Breast epithelium (tissue), 3 donors: Measurements from ENCODE around the gene KHNYN.

ENCODE experiments used
- POLR2A ChIP-seq: fragments of 450-650 bp; IDR thresholded peaks from one replicate; pipeline ENCODE4 v1.6.1; 2016; ENCODE audit warnings: antibody characterized with exemption, mild to moderate bottlenecking, moderate library complexity
- POLR2AphosphoS5 ChIP-seq, 3 donors: sonication (generic); formaldehyde crosslinking; IDR thresholded peaks; one replicate each; pipeline ENCODE4 v1.6.1; 2017; ENCODE audit warnings: antibody characterized with exemption in 3 of 3
- TF ChIP-seq, protein P1 (sequence below), 3 donors: fragments of 450-650 bp; IDR thresholded peaks; one replicate each; pipeline ENCODE4 v1.5.1; 2016 to 2017; ENCODE audit warnings: antibody characterized with exemption in 3 of 3, mild to moderate bottlenecking in 3 of 3, moderate library complexity in 3 of 3

DNA sequence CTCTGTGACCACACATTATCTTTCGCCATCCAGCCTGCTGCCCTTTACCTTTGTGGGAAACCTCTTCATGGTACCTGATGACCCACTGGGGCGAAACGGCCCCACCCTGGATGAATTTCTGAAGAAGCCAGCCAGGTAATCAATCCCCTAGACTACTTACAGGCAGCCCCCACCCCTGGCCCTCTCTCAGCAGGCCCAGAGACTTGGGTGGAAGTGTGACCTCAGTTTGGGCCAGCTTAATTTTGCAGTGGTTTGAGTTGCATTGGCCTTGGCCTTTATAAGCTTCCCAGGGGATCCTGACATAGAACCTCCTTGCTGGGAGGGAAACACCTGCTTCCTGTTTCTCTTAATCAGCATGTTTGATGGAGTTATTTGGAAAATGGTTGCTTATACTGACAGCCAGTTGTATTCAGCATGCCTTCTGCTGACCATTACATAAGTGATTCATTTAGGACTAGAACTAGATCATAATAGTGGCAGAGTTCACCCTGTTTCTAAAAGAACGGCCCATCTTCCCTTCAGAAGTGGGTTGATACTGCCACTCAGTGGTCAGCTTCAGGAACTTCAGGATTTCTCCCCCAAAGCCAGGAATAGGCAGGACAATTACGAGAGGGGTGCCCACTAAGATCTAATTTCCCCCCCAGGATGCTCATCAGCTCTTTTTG is 6.7 kb downstream of the KHNYN start:
- TF ChIP-seq, protein P1, sequence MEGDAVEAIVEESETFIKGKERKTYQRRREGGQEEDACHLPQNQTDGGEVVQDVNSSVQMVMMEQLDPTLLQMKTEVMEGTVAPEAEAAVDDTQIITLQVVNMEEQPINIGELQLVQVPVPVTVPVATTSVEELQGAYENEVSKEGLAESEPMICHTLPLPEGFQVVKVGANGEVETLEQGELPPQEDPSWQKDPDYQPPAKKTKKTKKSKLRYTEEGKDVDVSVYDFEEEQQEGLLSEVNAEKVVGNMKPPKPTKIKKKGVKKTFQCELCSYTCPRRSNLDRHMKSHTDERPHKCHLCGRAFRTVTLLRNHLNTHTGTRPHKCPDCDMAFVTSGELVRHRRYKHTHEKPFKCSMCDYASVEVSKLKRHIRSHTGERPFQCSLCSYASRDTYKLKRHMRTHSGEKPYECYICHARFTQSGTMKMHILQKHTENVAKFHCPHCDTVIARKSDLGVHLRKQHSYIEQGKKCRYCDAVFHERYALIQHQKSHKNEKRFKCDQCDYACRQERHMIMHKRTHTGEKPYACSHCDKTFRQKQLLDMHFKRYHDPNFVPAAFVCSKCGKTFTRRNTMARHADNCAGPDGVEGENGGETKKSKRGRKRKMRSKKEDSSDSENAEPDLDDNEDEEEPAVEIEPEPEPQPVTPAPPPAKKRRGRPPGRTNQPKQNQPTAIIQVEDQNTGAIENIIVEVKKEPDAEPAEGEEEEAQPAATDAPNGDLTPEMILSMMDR (IDR thresholded peaks at IDR 0.05): peak; percentile 75 to 89 (median 88)
- peak in 2 of 3 donors; percentile 57 to 61 for TF ChIP-seq POLR2AphosphoS5 (IDR thresholded peaks at IDR 0.05)
- no peak for TF ChIP-seq POLR2A
